ENCODE measurements around the gene SKIDA1.

Gene SKIDA1

GRCh38 chr10:21529032-21529910, 3.8 kb upstream of the SKIDA1 start:
- DNase-seq (ENCODE audit: low read depth in 2 of 2), result no peak

- DNase-seq (ENCODE audit: low read depth in 2 of 2), result no peak
Measured at GRCh38 chr10:21528236-21529031, 3.0 kb upstream of the SKIDA1 start.

- DNase-seq (ENCODE audit: low read depth in 2 of 2), result no peak
Measured at GRCh38 chr10:21527598-21528235, 2.2 kb upstream of the SKIDA1 start.

GRCh38 chr10:21526860-21527597, 1.5 kb upstream of the SKIDA1 start:
- DNase-seq (ENCODE audit: low read depth in 2 of 2), result no peak

GRCh38 chr10:21526188-21526859, 842 bp upstream of the SKIDA1 start:
- peak; percentile 82 to 84 for DNase-seq (ENCODE audit: low read depth in 2 of 2)

GRCh38 chr10:21524526-21525366, 736 bp downstream of the SKIDA1 start:
- no peak for DNase-seq (ENCODE audit: low read depth in 2 of 2)

- DNase-seq (ENCODE audit: low read depth in 2 of 2), result no peak
Measured at GRCh38 chr10:21524131-21524525, 1.4 kb downstream of the SKIDA1 start.

GRCh38 chr10:21523557-21524008, 1.9 kb downstream of the SKIDA1 start:
- DNase-seq (ENCODE audit: low read depth in 2 of 2), result no peak

GRCh38 chr10:21522631-21523406, 2.7 kb downstream of the SKIDA1 start:
- no peak for DNase-seq (ENCODE audit: low read depth in 2 of 2)

- DNase-seq (ENCODE audit: low read depth in 2 of 2), result no peak
Measured at GRCh38 chr10:21521751-21522533, 3.5 kb downstream of the SKIDA1 start.

- no peak for DNase-seq (ENCODE audit: low read depth in 2 of 2)
Measured at GRCh38 chr10:21520949-21521348, 4.5 kb downstream of the SKIDA1 start.

GRCh38 chr10:21520509-21520908, 5.0 kb downstream of the SKIDA1 start:
- no peak for DNase-seq (ENCODE audit: low read depth in 2 of 2)

GRCh38 chr10:21519941-21520436, 5.5 kb downstream of the SKIDA1 start:
- no peak for DNase-seq (ENCODE audit: low read depth in 2 of 2)

- no peak for DNase-seq (ENCODE audit: low read depth in 2 of 2)
Measured at GRCh38 chr10:21519397-21519933, 6.0 kb downstream of the SKIDA1 start.

- no peak for DNase-seq (ENCODE audit: low read depth in 2 of 2)
Measured at GRCh38 chr10:21518641-21519396, 6.7 kb downstream of the SKIDA1 start.

GRCh38 chr10:21518149-21518640, 7.3 kb downstream of the SKIDA1 start:
- DNase-seq (ENCODE audit: low read depth in 2 of 2), result no peak

Data from fibroblast of skin of left biceps (primary cell).